GM19240 (cell line): ENCODE results near the gene EPHA8.

Experiments used
- DNase-seq: peaks from one replicate; pipeline ENCODE4 v3.0.0; 2011; ENCODE audit warnings: low spot score; ENCODE audit not compliant: insufficient read length

EPHA8 gene

GRCh38 chr1:22618056-22618455 lies 54.8 kb downstream of the EPHA8 start:
- DNase-seq = no peak

GRCh38 chr1:22619252-22619651 lies 56.0 kb downstream of the EPHA8 start:
- no peak for DNase-seq

GRCh38 chr1:22619798-22620197 lies 56.5 kb downstream of the EPHA8 start:
- no peak for DNase-seq

GRCh38 chr1:22621761-22622160 lies 58.5 kb downstream of the EPHA8 start:
- DNase-seq = no peak

- DNase-seq = no peak
Observed at GRCh38 chr1:22625262-22625925, 62.1 kb downstream of the EPHA8 start.

GRCh38 chr1:22626237-22627157 lies 63.2 kb downstream of the EPHA8 start:
- DNase-seq = no peak

- no peak for DNase-seq
Observed at GRCh38 chr1:22627331-22627730, 64.0 kb downstream of the EPHA8 start.

GRCh38 chr1:22628698-22629444 lies 65.6 kb downstream of the EPHA8 start:
- DNase-seq = no peak

GRCh38 chr1:22629886-22630285 lies 66.6 kb downstream of the EPHA8 start:
- DNase-seq = no peak

- no peak for DNase-seq
Observed at GRCh38 chr1:22633697-22634463, 70.6 kb downstream of the EPHA8 start.

GRCh38 chr1:22635436-22635835 lies 72.1 kb downstream of the EPHA8 start:
- DNase-seq = no peak

- no peak for DNase-seq
Observed at GRCh38 chr1:22636353-22636752, 73.1 kb downstream of the EPHA8 start, which contains the start of gene C1QA. TSS of gene C1QA (plus strand) at chr1:22636628. CDS start at chr1:22637617, 989 bp downstream.

- no peak for DNase-seq
Observed at GRCh38 chr1:22636927-22637326, 73.6 kb downstream of the EPHA8 start.

- no peak for DNase-seq
Observed at GRCh38 chr1:22637907-22638445, 74.7 kb downstream of the EPHA8 start.

GRCh38 chr1:22638476-22639234 lies 75.4 kb downstream of the EPHA8 start:
- DNase-seq = no peak

GRCh38 chr1:22639286-22639685 lies 76.0 kb downstream of the EPHA8 start:
- no peak for DNase-seq

- no peak for DNase-seq
Observed at GRCh38 chr1:22641247-22641646, 78.0 kb downstream of the EPHA8 start.

GRCh38 chr1:22641906-22642636 lies 78.8 kb downstream of the EPHA8 start:
- DNase-seq = peak; percentile 79

GRCh38 chr1:22643381-22643780 lies 80.1 kb downstream of the EPHA8 start, which contains the start of gene C1QC:
TSS of gene C1QC (plus strand) at chr1:22643633. CDS start at chr1:22644024, 391 bp downstream.
- no peak for DNase-seq
